Cardiac muscle cell (in vitro differentiated cells and primary cell): Measurements from ENCODE around the gene CD70. TPM values are rescaled to one million over a fixed set of nuclear protein-coding genes. Genes with fewer than 3 reads are reported as not detected.

Source experiments
- DNase-seq, 2 donors: peaks; one replicate each; pipeline versions ENCODE4 v3.0.0 to v3.0.0-alpha.2; 2010 to 2017; ENCODE audit warnings: low read depth in 1 of 2, low spot score in 1 of 2
- H3K27ac ChIP-seq: fragments of 200-600 bp; sonication (generic); 2 replicates; pipeline ENCODE4 v1.5.1; 2016
- H3K27me3 ChIP-seq: fragments of 200-600 bp; sonication (generic); 2 replicates; pipeline ENCODE4 v1.6.0; 2016; ENCODE audit warnings: control low read depth
- H3K36me3 ChIP-seq: fragments of 200-600 bp; sonication (generic); 2 replicates; pipeline ENCODE4 v1.5.1; 2016; ENCODE audit warnings: control low read depth
- H3K4me1 ChIP-seq: fragments of 200-600 bp; sonication (generic); 2 replicates; pipeline ENCODE4 v1.8.1; 2017; ENCODE audit warnings: low read depth, mild to moderate bottlenecking, mixed run types
- H3K4me3 ChIP-seq: fragments of 200-600 bp; sonication (generic); 2 replicates; pipeline ENCODE4 v1.5.1; 2016; ENCODE audit warnings: mild to moderate bottlenecking
- H3K9me3 ChIP-seq: fragments of 200-600 bp; sonication (generic); 2 replicates; pipeline ENCODE4 v1.5.1; 2017; ENCODE audit warnings: low read depth, mild to moderate bottlenecking, control low read depth
- CTCF ChIP-seq: IDR thresholded peaks from 2 replicates; pipeline ENCODE4 v1.5.1; 2012; ENCODE audit warnings: low read depth, mild to moderate bottlenecking, low read length
- polyA plus RNA-seq: library from polyadenylated mRNA; unstranded; fragments of >200 nt; fragmentation: Nextera tagmentation; extraction: Ambion mirVana; gene quantifications from 2 replicates; pipeline ENCODE4 v1.2.1, GENCODE V29; 2016
- total RNA-seq: library from RNA; depleted of rRNA; stranded (reverse); fragments of >200 nt; gene quantifications from 2 replicates; pipeline ENCODE4 v1.2.3, GENCODE V29; 2016

Gene CD70
- total and polyA plus RNA-seq, 2 experiments from 2014 or later, result not detected

- H3K4me1 ChIP-seq, result no peaks in the 10 kb centered on the region
Measured at GRCh38 chr19:6576869-6577475, 14.0 kb downstream of the CD70 start.

GRCh38 chr19:6573350-6573749, 17.6 kb downstream of the CD70 start:
- Histone ChIP-seq H3K27ac (no peak overlapping the region), H3K4me3 (no peak overlapping the region), H3K27me3 (no peaks in the 10 kb centered on the region), H3K36me3 (no peaks in the 10 kb centered on the region), H3K4me1 (no peaks in the 10 kb centered on the region), H3K9me3 (no peaks in the 10 kb centered on the region)
- no peak for TF ChIP-seq CTCF
- DNase-seq, result no peak

More at GRCh38 chr19:6576869-6577475, 14.0 kb downstream of the CD70 start:
- TF ChIP-seq CTCF, result no peak
- no peak overlapping the region for H3K27ac ChIP-seq
- no peak for DNase-seq
- no peaks in the 10 kb centered on the region for H3K27me3 ChIP-seq
- no peak overlapping the region for H3K4me3 ChIP-seq
- no peaks in the 10 kb centered on the region for H3K9me3 ChIP-seq
- no peaks in the 10 kb centered on the region for H3K36me3 ChIP-seq

- Histone ChIP-seq H3K27me3 (no peaks in the 10 kb centered on the region), H3K9me3 (no peaks in the 10 kb centered on the region), H3K4me1 (no peaks in the 10 kb centered on the region), H3K4me3 (no peak overlapping the region), H3K27ac (no peak overlapping the region), H3K36me3 (no peaks in the 10 kb centered on the region)
- TF ChIP-seq CTCF, result no peak
- DNase-seq, result no peak
Measured at GRCh38 chr19:6572217-6572616, 18.7 kb downstream of the CD70 start.

GRCh38 chr19:6571167-6571566, 19.8 kb downstream of the CD70 start:
- Histone ChIP-seq H3K27me3 (no peaks in the 10 kb centered on the region), H3K9me3 (no peaks in the 10 kb centered on the region), H3K4me3 (no peak overlapping the region), H3K4me1 (no peaks in the 10 kb centered on the region), H3K36me3 (no peaks in the 10 kb centered on the region), H3K27ac (no peak overlapping the region)
- no peak for DNase-seq
- no peak for TF ChIP-seq CTCF

- H3K9me3 ChIP-seq, result no peaks in the 10 kb centered on the region
- no peak overlapping the region for H3K4me3 ChIP-seq
- TF ChIP-seq CTCF, result no peak
- no peaks in the 10 kb centered on the region for H3K4me1 ChIP-seq
- no peak for DNase-seq
- H3K27ac ChIP-seq, result no peak overlapping the region
- no peaks in the 10 kb centered on the region for H3K27me3 ChIP-seq
- no peaks in the 10 kb centered on the region for H3K36me3 ChIP-seq
Measured at GRCh38 chr19:6570764-6571163, 20.2 kb downstream of the CD70 start.
